Cardiac fibroblast (primary cell): ENCODE results near the gene ENKUR.
A peak's percentile ranks its signal among the peaks of the same experiment; 100 is the strongest.

Experiments used
- DNase-seq, 2 donors: peaks; one replicate each; pipeline versions ENCODE4 v3.0.0 to v3.0.0-alpha.2; 2010; ENCODE audit warnings: low read depth in 2 of 2
- H3K4me3 ChIP-seq, 2 donors: replicated peaks in 1 of 2; 1 replicate in 1 of 2; 2 replicates in 1 of 2; pipeline ENCODE4 v1.5.1; 2011; ENCODE audit warnings: low read depth in 2 of 2, low read length in 2 of 2, mild to moderate bottlenecking in 2 of 2, moderate library complexity in 1 of 2
- CTCF ChIP-seq: IDR thresholded peaks from one replicate; pipeline ENCODE4 v1.5.1; 2011; ENCODE audit warnings: low read depth, mild to moderate bottlenecking, low read length, inconsistent platforms

ENKUR gene

DNA sequence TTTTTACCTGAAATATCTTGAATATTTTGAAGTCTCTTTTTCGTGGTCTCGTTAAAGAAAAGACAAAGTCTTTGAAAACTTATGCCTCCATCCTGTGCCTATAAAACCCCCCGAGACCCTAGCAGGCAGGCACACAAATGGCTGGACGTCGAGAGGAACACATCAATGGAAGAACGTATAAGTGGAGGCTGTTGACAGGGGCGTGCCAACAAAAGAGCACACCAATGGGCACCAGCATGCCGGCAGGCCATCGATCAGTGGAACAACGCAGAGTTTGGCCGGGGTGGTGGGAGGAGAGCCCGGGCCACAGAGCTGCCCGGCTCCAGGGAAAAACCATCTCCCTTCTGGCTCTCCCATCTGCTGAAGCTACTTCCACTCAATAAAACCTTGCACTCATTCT lies 24.7 kb downstream of the ENKUR start:
- H3K4me3 ChIP-seq: no peak overlapping the region
- DNase-seq: no peak
- no peak for TF ChIP-seq CTCF

DNA sequence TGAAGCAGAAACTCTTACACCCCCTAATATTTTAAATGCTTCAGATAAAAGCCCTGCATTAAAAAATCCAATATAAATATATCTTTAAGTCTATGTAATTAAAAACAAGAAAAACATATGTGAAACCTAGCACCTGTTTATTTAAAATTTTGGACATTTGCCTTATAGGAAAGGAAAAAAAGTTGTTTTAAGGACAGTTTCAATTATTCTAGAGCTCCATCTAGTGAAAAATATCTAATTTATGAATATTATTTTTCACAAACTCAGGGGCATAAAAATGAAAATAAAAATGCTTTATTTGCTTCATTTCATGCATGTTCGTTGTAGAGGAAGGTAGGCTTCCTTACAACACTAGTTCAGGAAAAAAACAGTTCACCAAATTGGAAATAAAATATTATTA lies 26.1 kb downstream of the ENKUR start:
- no peak for TF ChIP-seq CTCF
- H3K4me3 ChIP-seq: no peak overlapping the region
- DNase-seq: peak; percentile 28 to 46

- no peak for TF ChIP-seq CTCF
- DNase-seq: no peak
- H3K4me3 ChIP-seq: no peak overlapping the region
Measured at GRCh38 chr10:24988831-24989640, 26.9 kb downstream of the ENKUR start.

GRCh38 chr10:24984906-24985305 lies 31.1 kb downstream of the ENKUR start:
- H3K4me3 ChIP-seq: no peak overlapping the region
- peak; percentile 8 to 40 for DNase-seq
- TF ChIP-seq CTCF: no peak

GRCh38 chr10:24983946-24984345 lies 32.0 kb downstream of the ENKUR start:
- no peak overlapping the region for H3K4me3 ChIP-seq
- peak; percentile 30 to 59 for DNase-seq
- TF ChIP-seq CTCF: no peak

- no peak for DNase-seq
- no peak for TF ChIP-seq CTCF
- no peak overlapping the region for H3K4me3 ChIP-seq
Measured at GRCh38 chr10:24983130-24983529, 32.8 kb downstream of the ENKUR start.
